Epithelial cell of prostate (primary cell): ENCODE data around the gene TM9SF4.
"Not testable (repeated sequence)": the region's sequence is repeated elsewhere in the genome, so short reads cannot be mapped to it uniquely, and the experiment has no call there.

Source experiments
- DNase-seq: peaks from one replicate; pipeline ENCODE4 v3.0.0-alpha.2; 2011; ENCODE audit warnings: low read depth, low spot score
- H3K27ac ChIP-seq: fragments of 450-650 bp; 2 replicates; pipeline ENCODE4 v1.5.1; 2017; ENCODE audit warnings: mild to moderate bottlenecking

The TM9SF4 gene

DNA sequence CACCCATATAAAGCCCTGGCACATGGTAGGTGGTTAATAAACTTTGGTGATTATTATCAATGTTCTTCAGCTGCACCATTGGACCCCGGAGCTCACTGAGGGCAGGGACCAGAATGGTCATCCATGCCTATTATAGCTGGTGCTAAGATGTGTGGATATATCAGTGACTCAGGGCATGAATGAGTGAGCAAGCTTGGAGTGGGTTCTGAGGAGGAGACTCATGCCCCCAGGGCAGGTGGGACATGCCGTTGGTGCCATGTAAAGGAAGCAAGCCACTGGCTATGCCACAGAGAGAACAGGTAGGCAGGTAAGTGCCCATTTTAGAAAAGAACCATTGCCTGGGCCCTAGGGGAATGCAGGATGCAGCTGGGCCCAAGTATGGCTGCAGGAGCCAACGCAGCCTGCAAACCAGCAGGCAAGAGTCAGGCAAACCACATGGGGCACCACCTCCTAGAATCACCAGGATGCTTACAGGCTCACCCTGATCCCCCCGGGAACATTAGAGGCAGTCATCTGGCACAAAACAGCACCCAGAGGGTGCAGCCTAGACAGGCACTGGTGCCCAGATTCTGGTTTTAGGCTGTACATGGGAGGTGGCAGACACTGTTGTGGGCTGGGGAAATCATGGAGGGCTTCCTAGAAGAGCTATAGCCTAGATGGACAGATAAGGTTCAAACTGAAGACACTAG lies 74.6 kb downstream of the TM9SF4 start:
- DNase-seq = no peak
- no peak overlapping the region for H3K27ac ChIP-seq

DNA sequence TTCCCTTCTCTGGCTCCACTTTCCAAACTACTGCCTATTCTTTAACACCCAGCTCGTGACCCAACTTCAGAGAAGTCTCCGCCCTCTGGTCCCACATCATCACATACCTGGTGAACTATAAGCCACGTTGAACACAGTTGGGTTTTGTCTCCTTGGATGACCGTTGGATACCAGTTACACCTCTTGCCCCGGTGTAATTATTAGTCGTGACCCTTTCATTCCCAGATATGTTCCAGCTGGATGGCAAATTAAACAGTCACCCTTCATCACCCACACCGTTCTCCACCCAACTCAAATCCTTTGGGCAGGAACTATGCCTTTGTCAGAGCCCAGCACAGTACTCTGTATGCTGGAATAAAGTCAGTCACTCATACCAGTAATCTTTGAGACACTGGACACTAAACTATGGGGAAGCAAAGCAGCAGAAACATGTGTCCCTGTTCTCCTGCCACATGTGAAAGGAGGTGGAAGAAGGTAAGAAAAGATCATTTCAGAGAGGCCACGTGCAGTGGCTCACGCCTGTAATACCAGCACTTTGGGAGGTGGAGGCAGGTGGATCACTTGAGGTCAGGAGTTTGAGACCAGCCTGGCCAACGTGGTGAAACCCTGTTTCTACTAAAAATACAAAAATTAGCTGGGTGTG lies 75.6 kb downstream of the TM9SF4 start:
- no peak for DNase-seq
- H3K27ac ChIP-seq = no peak overlapping the region

DNA sequence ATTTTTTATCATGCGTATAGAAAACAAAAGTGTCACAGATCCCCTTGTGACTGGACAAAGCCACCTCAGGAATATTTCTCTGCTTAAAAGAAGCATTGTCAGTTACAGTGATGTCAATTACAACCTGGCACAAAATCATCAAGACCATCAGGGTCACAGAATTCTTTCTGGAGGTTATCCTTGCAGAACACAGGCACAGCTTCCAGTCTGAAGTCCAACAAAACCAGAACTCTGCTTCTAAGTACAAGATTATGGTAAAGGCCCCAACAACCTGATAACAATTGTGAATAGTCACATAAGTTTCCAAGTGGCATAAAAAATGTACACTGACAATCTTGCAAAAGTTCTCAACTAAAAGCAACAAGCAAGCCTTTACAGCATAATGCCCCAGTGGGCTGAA lies 77.0 kb downstream of the TM9SF4 start:
- H3K27ac ChIP-seq = no peak overlapping the region
- no peak for DNase-seq

DNA sequence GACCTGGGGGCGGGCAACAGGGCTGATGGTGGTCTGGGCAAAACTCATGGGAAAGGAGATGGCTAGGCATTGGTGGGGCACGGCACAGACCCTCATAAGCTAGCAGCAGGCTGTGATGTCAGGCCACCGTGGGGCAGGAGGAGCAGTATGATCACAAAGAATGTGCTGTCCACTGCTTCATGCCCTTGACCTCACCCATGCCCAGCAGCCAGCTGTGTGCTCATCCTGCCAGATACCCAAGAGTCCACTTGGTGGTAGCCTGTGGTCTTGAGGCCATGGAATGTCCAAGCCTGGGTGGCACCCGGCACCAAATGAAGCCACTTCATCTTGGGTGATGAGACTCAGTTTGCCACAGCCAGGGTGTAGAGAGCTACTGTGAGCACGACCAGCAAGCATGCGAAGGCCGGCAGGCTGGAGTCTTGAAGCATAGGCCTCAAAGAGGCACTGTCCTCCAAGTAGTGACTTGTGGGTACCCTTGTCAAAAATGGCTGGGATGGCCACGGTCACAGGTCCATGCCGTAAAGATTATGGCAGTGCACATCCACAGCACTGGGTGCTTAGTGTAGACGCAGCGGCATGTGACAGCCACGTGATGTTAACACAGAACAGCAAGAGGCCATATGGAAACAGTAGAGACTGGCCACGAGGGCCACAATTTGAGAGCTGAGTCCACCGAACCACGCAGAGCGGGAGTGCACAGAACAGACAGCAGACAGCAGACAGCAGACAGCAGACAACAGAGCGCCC lies 79.0 kb downstream of the TM9SF4 start:
- DNase-seq = no peak

DNA sequence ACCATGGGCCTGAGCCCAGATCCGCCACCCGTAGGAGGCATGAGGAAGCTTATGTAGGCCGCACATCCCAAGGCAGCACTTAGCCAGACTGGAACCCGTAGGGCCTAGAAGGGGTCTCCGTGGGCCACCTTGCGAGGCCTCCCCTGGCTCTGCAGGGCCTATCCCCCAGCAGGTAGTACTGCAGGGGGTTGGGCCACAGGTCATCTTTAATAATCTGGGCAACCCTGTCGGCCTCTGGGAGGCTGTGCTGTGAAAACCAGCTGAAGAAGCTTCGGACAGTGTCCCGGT lies 79.6 kb downstream of the TM9SF4 start:
- no peak overlapping the region for H3K27ac ChIP-seq
- no peak for DNase-seq

More for the DNA sequence above, 79.0 kb downstream of the TM9SF4 start:
- no peak overlapping the region for H3K27ac ChIP-seq

DNA sequence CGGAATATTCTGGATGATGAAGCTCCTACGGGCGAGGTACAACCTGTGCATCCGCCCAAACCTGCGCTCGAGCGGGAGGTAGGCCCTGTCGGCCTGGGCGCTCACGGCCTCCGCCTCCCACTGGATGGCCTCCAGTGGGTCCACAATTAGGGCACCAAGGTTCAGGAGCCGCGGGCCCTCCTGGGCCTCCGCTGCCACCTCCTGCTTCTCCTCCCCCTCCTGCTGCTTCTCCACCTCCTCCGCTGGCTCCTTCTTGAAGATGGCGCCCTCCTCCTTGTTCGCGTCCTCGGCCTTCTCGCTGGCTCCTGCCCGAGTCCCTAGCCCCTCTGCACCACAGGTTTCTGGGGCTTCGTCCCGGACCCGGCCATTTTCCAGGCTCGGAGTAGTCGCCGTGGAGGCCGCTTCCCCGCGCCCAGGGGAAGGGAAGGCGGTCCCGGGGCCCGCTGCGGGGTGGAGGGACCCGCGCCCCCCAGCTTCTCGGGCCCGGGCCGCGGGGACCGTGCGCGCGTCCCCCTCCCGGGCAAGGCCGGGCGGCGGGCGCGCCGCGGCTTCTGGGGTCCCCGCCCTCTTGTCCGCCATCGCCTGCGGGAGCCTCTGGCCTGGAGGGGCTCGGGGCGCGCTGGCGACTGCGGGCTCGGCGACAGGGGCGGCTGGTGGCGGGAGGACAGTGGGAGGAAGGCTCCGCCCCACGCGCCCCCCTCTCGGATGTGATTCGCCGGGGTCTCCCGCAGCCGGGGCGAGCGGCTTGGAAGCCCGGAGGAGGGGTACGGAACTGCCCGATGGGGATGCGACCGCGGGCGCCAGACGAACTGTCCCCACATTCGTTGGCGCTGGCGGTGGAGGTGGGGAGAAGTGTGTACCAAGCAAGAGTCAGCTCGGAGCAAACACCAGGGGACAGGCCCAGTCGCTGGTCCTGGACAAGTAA lies 80.4 kb downstream of the TM9SF4 start:
- H3K27ac ChIP-seq = peak overlapping the region; percentile 52
- DNase-seq = no peak

DNA sequence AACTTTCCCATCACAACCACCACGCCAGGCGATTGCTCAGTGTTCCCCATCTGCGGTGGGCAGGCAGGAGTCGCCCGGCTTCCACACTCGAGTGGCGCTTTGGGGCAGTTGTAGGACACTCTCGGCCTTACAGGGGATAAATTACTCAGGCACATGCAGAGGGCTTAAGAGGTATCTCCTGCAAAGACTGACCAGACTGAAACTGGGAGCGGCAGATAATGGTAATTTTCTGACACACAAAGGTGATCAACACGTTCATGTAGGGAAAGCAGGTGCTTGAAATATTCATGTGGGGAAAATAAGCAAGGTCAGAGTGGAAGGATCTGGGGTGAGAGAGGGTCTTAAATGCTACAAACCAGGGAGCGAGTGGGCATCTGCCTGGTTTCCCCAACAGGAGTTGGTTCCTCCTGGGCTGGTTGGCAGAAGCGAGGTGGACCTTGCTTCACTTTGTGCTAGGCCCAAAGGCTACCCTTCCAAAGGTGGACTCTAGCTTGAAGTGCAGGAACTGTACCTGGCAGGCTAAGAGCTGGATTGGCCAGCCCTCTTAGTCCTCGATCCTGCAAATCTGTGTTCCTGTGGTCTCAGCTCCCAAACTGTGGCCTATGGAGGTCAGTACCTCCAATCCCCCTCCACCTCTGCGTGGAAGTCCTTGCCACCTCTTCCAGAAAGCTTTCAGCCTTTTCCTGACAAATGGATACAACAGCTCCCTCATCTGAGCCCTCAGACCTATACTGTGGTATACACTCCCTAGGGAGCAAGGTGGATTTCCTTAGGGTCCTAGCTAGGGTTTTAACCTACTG lies 81.3 kb downstream of the TM9SF4 start:
- DNase-seq = no peak
- H3K27ac ChIP-seq = peak overlapping the region; percentile 52

DNA sequence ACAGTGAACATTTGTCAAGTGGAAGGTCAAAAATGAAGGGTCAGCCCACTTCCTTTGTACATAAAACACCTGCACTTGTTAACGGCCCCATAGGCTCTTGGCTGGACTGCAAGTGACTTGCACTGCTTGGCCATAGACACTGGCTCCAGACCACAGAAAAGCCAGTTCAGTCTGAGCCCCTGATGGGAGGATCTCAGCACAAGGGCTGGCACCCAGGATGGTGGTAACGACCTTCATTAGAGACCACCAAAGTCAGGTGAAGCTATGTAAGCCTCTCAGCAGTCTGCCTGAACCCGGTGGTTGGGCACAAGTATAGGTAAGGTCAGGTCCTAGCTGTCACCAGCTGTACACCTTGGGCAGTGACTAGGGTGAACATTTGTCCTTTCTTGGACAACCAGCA lies 81.9 kb downstream of the TM9SF4 start:
- no peak for DNase-seq
- H3K27ac ChIP-seq = peak overlapping the region; percentile 52

DNA sequence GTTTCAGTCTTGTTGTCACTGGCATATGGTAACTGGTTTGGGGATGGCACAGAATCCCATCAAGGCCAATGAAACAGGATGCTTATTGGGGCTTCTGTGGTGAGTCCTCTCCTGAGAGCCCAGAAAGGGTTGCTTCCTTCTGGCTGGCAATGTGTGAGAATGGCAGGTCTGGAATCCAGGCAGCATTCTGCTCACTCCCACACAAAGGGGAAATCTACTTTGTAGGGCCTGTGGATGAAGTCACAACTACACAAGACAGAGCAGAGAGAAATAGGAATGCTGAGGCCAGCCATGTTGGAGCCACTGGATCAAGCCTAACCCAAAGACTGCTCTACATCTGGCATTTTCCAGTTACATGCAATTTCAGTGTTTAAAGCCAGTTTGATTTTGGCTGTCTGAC lies 82.4 kb downstream of the TM9SF4 start:
- DNase-seq = no peak
- H3K27ac ChIP-seq = peak overlapping the region; percentile 52

DNA sequence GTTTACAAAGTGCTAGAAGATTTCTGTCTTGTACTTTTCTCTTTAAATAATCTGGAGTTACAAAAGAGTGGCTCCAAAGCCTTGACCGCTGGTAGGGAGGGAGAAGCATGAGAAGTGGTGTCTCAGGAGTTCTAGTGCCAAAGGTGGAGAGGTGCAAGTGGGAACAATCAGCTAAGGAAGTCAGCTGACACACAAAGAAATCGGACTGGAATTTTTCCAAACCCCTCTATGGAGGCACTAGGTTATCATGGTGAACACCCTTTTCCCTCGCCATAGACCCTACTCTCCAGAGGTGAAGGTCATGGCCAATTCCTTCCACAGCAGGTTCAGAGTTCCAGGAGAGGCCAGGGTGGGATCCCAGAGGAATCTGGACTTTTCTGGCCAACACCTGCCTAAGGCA lies 83.2 kb downstream of the TM9SF4 start:
- DNase-seq = no peak

DNA sequence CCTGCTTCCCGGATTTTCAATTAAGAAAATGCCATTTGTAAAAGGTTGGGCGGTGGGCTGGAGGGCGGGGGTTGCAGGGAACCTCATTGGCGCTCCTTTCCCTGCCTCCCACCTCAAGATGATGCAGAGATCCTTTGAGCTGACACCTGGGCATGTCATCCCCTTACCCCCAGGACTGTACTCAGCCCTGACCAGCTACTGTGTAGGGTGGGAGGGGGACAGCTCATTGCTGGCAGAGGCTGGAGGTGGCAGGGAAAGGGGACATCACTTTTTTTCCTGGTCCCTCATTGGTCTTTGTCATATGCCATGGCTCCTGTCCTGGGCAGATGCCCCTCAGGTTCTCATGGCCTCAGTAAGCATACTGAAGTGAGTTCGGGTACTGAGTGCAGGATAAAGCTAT lies 83.8 kb downstream of the TM9SF4 start:
- not testable (repeated sequence) for H3K27ac ChIP-seq, DNase-seq

More for the DNA sequence above, 83.2 kb downstream of the TM9SF4 start:
- H3K27ac ChIP-seq = no peak overlapping the region

DNA sequence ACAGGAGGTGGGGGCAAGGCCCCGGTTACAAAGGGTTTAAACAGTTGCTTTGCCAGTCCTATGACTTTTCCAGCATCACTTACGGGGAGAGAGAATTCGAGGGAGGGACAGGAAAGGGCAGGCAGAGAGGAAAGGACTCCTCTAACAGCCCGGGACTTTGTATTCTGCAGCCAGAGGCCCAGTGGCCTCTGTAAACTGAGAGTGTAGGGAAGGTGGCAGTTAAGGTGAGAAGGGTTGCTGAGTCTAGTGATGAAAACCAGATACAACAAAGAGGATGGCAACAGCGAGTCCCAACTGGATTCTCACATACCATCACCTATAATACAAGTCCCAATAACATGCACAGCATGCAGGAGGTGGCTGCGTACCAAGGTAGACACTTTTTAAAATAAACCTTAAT lies 84.5 kb downstream of the TM9SF4 start:
- DNase-seq = no peak

DNA sequence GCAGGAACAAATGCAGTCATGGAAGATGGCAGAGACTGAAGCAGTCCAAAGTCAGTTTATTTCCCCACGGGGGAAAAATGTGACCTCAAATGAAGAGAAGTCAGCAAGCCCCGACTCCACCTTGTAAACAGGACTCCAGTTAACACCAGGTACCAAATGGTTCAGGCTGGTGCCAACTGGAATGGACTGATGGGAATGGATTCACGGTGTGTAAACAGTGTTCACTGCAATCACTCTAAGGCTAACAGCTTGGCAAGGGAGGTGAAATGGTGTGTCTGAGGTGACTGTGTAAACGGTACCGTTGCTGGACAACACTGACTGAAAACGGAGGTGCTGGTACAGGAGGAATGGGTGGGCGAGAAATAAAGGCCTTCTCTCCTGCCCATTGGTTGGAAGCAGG lies 86.1 kb downstream of the TM9SF4 start:
- no peak for DNase-seq
- no peak overlapping the region for H3K27ac ChIP-seq

More for the DNA sequence above, 84.5 kb downstream of the TM9SF4 start:
- H3K27ac ChIP-seq = no peak overlapping the region

DNA sequence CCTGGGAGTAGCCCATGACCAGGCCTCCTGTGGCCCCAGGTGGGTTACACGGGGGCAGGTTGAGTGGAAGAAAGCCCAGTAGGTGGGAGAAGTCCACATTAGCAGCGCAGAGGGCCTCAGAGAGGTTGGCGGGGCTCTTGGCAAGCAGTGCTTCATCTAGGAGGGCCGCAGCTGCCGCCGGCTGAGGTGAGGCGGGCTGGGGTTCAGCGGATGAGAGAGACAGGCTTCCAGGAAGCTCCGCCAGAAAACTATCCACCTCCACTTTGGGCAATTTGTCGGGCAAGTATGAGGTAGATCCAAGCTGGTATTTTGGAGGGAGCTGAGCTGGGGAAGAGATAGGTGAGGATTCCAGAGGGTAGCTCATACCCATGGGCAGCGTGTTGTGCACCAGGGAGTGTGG lies 87.1 kb downstream of the TM9SF4 start:
- not testable (repeated sequence) for H3K27ac ChIP-seq, DNase-seq

DNA sequence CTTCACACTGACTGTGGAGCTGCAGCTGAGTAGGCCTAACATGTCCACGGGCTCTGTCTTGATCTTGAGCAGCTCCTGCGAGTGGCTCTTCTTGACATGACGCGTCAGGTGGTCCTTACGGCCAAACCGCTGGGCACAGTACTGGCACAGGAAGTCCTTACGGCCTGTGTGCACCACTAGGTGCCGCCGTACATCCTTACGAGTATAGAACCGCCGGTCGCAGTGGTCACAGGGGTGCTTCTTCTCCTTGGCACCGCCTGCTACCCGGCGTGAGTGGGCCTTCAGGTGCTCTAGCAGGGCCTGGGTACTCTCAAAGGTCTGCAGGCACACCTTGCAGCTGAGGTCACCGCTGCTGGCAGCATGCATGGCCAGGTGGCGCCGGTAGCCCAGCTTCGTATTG lies 87.6 kb downstream of the TM9SF4 start:
- DNase-seq, H3K27ac ChIP-seq: not testable (repeated sequence)

DNA sequence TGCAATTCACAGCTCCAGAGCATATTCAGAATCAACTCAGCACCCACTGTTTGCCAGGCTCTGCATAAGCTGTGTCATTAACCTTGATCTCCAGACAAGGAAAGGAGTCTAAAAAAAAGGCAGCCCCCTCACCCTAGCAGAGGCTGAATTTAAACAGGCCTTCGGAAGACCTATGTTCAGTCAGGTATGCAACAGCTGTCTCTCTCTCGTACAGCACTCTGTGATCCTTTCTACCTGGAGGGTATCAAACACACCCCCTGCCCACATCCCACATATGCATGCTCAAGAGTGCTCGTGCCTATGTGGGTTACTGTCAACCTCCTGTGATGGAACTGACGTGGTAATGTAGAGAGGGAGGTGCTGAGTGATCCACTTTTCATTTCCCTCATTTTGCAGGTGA lies 89.5 kb downstream of the TM9SF4 start:
- no peak for DNase-seq
- no peak overlapping the region for H3K27ac ChIP-seq

DNA sequence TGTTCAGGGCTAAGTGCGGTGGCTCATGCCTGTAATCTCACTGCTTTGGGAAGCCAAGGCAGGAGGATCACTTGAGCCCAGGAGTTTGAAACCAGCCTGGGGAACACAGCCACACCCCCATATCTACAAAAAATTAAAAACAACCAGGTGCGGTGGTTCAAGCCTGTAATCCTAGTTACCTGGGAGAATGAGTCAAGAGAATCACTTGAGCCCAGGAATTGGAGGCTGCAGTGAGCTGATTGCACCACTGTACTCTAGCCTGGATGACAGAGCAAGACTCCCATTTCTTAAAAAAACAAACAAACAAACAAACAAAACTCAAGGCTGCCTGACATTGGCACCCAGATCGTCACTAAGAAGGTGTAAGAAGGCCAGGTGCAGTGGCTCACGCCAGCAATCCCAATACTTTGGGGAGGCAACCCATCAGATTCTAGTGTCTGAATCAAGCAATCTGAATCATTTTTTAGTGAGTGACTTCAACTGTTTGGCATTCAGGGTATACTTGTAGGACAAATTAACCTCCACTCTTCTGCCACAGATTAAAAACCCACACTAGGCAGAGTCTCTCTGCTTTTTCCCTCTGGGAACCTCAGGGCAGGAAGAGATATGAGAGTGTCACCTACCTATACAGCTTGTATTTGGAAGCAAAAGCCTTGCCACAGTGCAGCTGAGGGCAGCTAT lies 91.9 kb downstream of the TM9SF4 start:
- no peak for DNase-seq
- peak overlapping the region; percentile 98 for H3K27ac ChIP-seq

DNA sequence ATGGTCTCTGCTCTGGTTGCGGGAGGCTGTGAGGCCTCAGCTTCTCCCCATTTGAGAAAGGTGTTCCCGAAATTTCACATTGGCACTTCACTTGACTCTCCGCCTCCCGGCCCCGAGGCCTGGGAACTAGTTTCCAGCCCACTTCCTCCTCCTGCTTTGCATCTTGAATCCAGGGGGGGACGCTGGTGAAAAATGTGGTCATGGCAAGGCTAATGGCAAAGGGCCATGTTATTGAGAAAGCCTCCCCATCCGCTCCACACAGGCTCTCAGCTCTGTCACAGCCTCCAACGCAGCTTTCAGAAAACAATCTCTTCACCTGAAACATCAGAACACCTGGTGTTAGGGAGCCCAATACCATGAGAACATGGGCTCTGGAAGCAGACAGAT lies 92.5 kb downstream of the TM9SF4 start:
- H3K27ac ChIP-seq = peak overlapping the region; percentile 98
- no peak for DNase-seq
